SU-DHL-6 (cell line): Measurements from ENCODE around the gene ABL2.

ENCODE experiments used
- EZH2phosphoT487 ChIP-seq: fragments of 200-600 bp; sonication (generic), shearing (Covaris generic); conservative IDR thresholded peaks from 2 replicates; pipeline ENCODE4 v1.6.1; 2018; ENCODE audit warnings: mild to moderate bottlenecking, antibody characterized with exemption, low read length, moderate library complexity, mixed read lengths
- TF ChIP-seq, protein P1 (sequence below): fragments of 200-600 bp; sonication (generic); IDR thresholded peaks from one replicate; pipeline ENCODE4 v1.5.1; 2017; ENCODE audit warnings: antibody characterized with exemption, mild to moderate bottlenecking, low read length, moderate library complexity; ENCODE audit not compliant: insufficient read depth, poor library complexity, severe bottlenecking

DNA sequence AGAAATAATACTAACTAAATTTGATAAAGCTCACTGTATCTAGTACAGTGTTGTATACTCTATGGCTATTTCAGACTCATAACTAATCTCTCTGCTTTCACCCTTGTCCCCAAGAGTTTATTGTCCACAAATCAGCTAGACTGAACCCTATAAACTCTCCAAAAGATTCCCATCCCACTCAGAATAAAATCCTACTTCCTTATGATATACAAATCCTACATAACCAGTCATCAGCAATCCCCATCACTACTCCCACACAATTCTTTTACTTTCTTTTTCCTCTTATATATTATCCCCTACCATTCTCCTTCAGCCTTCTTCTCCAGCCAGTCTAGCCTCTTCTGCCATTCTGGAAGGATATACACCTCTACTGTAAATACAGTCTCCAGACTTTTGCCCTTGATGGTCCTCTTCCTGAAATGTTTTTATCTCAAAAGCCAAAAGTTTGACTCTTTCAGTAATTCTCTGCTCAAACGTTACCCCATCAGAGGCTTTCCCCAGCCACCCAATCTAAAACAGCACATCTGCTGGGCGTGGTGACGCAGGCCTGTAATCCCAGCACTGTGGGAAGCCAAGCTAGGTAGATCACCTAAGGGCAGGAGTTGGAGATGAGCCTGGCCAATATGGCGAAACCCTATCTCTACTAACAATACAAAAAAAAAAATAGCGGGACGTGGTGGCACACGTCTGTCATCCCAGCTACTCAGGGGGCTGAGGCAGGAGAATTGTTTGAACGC lies 41.6 kb downstream of the ABL2 start:
- TF ChIP-seq, protein P1, sequence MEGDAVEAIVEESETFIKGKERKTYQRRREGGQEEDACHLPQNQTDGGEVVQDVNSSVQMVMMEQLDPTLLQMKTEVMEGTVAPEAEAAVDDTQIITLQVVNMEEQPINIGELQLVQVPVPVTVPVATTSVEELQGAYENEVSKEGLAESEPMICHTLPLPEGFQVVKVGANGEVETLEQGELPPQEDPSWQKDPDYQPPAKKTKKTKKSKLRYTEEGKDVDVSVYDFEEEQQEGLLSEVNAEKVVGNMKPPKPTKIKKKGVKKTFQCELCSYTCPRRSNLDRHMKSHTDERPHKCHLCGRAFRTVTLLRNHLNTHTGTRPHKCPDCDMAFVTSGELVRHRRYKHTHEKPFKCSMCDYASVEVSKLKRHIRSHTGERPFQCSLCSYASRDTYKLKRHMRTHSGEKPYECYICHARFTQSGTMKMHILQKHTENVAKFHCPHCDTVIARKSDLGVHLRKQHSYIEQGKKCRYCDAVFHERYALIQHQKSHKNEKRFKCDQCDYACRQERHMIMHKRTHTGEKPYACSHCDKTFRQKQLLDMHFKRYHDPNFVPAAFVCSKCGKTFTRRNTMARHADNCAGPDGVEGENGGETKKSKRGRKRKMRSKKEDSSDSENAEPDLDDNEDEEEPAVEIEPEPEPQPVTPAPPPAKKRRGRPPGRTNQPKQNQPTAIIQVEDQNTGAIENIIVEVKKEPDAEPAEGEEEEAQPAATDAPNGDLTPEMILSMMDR, result no peak
- TF ChIP-seq EZH2phosphoT487, result no peak
